Choroid plexus epithelial cell (primary cell): Measurements from ENCODE around the gene ARHGEF11.

ENCODE experiments used
- DNase-seq: peaks from one replicate; pipeline ENCODE4 v3.0.0-alpha.2; 2010; ENCODE audit warnings: low read depth
- H3K4me3 ChIP-seq: 2 replicates; pipeline ENCODE4 v1.5.1; 2011; ENCODE audit warnings: low read depth, mild to moderate bottlenecking, control low read depth, low read length, moderate library complexity
- TF ChIP-seq, protein P1 (sequence below): conservative IDR thresholded peaks from 2 replicates; pipeline ENCODE4 v1.5.1; 2011; ENCODE audit warnings: low read depth, mild to moderate bottlenecking, control low read depth, inconsistent platforms, low read length, moderate library complexity

The ARHGEF11 gene

DNA sequence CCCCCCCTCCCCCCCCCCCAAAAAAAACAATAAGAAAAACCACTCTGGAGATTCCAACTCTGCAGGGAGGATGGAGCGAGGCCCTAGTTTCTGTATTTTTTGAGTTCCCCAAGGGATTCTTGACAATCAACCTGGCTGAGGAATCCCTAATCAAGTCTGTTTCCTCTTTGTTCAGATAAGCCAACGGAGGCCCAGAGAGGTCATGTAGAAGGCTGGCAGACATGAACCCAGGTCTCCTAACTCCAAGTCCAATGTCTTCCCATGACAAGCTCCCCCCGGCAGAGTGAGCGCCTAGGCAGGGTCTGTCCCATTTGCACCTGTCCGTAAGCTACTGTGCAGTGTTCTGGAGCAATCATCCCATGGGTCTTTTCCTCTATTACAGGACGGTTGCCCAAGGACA is 85.6 kb downstream of the ARHGEF11 start:
- no peak overlapping the region for H3K4me3 ChIP-seq
- TF ChIP-seq, protein P1, sequence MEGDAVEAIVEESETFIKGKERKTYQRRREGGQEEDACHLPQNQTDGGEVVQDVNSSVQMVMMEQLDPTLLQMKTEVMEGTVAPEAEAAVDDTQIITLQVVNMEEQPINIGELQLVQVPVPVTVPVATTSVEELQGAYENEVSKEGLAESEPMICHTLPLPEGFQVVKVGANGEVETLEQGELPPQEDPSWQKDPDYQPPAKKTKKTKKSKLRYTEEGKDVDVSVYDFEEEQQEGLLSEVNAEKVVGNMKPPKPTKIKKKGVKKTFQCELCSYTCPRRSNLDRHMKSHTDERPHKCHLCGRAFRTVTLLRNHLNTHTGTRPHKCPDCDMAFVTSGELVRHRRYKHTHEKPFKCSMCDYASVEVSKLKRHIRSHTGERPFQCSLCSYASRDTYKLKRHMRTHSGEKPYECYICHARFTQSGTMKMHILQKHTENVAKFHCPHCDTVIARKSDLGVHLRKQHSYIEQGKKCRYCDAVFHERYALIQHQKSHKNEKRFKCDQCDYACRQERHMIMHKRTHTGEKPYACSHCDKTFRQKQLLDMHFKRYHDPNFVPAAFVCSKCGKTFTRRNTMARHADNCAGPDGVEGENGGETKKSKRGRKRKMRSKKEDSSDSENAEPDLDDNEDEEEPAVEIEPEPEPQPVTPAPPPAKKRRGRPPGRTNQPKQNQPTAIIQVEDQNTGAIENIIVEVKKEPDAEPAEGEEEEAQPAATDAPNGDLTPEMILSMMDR: no peak
- no peak for DNase-seq

DNA sequence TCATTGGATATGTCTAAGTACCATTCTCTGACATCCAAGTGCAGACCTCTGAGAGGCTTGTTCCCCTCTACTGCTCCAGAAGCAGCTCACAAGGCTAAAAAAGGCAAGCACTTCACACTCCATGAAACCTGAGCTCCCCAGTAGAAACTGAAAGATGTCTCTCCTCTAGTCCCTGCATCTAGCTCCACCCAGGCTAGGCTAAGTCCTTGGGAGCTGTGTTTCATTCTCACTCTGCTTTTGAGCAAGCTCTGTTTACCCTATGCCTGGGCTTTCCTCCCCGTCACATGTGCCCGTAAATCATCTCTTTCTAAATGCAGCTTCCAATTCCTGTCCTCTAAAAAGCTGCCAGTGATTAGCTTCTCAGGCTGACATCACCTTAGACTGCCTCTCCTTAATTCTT is 86.1 kb downstream of the ARHGEF11 start:
- TF ChIP-seq, protein P1: no peak
- DNase-seq: peak; percentile 48
- H3K4me3 ChIP-seq: no peak overlapping the region

DNA sequence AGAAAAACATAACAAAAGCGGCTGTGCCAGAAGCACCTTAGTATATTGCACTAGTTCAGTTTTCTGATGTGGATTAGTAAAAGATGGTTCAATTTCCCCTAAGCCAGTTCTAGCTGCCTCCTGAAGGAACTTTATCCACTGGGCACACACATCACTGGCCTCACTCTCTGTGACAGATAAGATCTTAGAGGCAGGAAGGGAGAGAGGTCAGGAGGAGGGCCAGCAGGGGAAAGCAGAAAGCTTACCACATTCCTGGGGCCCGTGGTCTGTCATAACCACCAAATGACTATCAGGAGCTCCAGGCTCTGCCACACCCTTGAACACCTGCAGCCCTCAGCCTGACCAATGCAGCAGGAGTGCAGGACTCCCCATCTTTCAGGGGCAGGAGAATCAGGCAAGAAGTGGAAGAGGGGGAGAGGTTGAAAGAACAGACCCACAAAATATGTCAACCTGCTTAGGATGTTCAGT is 87.3 kb downstream of the ARHGEF11 start:
- TF ChIP-seq, protein P1: no peak
- no peak for DNase-seq

DNA sequence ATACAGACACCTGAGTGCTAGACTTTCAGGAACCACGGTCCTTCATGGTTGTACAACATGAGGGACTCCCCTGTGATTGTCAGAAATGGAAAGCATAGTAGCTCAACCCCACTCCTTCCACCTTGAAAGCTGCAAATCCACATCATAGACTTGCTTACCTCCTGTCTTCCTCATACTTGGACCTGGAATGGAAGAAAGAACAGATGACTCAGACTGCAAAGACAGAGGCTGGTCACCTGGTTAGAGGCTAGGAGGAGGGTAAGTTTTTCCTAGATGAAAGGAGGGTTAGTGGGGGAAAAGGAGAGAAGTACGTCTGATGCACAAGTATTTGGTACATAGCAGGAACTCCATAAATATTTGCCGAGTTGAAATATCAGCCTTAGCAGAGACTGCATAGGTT is 87.9 kb downstream of the ARHGEF11 start:
- no peak overlapping the region for H3K4me3 ChIP-seq
- DNase-seq: no peak
- TF ChIP-seq, protein P1: no peak

More for the DNA sequence above, 87.3 kb downstream of the ARHGEF11 start:
- H3K4me3 ChIP-seq: no peak overlapping the region

DNA sequence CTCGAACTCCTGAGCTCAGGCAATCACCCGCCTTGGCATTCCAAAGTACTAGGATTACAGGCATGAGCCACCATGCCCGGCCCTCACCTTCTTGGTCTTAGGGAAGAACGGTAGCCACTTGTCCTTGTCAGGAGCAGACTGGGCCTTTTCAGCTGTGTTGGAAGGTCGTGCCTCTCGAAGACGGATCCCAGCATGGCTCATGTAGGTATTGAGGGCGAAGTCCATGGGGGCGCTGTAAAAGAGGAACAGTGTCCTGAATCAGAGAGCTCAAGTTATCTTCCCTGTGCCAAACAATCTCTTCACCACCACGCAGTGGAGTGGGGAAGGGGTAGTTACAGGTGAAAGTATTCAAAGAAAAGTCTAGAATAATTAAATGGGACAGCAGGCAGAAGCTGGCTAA is 89.2 kb downstream of the ARHGEF11 start:
- no peak for DNase-seq
- H3K4me3 ChIP-seq: no peak overlapping the region
- TF ChIP-seq, protein P1: no peak

DNA sequence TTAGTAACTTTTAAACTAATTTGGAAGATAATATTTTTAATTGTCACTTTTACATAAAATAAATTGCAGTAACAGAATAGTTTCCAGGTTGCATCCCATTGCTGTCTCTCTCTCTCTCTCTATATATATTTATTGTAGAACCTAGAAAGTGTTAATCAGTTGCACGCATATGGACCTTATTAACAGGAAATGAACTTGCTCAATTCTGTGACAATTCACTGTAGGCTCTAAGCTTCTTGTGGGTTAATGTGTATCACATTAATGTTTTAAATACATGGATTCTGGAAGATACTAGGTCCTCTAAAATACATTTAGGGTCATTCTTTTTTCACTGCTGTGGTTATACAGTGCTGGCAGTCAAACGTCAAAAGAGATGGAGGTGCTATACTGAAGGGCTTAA is 92.0 kb downstream of the ARHGEF11 start:
- TF ChIP-seq, protein P1: no peak
- H3K4me3 ChIP-seq: no peak overlapping the region
- DNase-seq: no peak

DNA sequence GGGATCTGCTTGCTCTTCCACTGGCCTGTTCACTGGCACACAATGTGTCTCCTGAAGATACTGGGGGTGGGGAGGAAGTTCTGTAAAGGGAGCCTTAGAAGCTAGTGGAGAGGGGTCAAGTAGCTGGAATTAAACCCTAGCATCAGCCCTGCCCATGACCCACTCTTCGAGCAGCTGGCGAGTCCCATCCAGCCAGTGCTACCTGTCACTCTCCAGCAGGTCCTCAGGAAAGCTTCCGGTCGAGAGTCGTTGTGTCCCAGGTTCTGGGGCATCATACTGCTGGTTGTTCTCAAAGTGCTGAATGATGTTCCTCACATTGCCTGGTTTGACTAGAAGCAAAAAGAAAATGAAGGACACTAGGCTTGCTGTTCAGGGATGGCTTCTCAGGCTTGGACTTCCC is 94.2 kb downstream of the ARHGEF11 start:
- TF ChIP-seq, protein P1: no peak
- H3K4me3 ChIP-seq: no peak overlapping the region
- no peak for DNase-seq
